B cell (primary cell): Measurements from ENCODE around the gene IGF1. TPM values are rescaled to one million over a fixed set of nuclear protein-coding genes. Genes with fewer than 3 reads are reported as not detected.

ENCODE experiments used
- ATAC-seq: fragments of 200-7000 bp; cut with Tn5 transposase; one replicate; pipeline ENCODE4 v1.10.0; 2021; ENCODE audit warnings: low read depth, mild to moderate bottlenecking, moderate number of reproducible peaks, moderate library complexity
- CTCF ChIA-PET: fragments of 350-600 bp; sonication (Branson Sonifier 250); formaldehyde crosslinking; loops from one replicate; lab custom pipeline; 2021; ENCODE audit warnings: antibody characterized with exemption, inconsistent platforms; lab: Charles Lee
- POLR2A ChIA-PET: fragments of 350-600 bp; sonication (Branson Sonifier 250); formaldehyde crosslinking; loops from one replicate; lab custom pipeline; 2021; ENCODE audit warnings: antibody characterized with exemption; lab: Charles Lee
- DNase-seq: peaks from one replicate; pipeline ENCODE4 v3.0.0; 2013
- H2AFZ ChIP-seq: 2 replicates; pipeline ENCODE4 v1.6.1; 2012; ENCODE audit warnings: mild to moderate bottlenecking, low read depth, low read length; ENCODE audit not compliant: insufficient read depth, poor library complexity, severe bottlenecking
- H3K27ac ChIP-seq, 2 donors: 1 replicate in 1 of 2; 2 replicates in 1 of 2; pipeline ENCODE4 v1.5.1; 2012 to 2013; ENCODE audit warnings: low read length in 2 of 2, mild to moderate bottlenecking in 2 of 2, moderate library complexity in 1 of 2
- H3K27me3 ChIP-seq, 4 experiments: fragments of 200-600 bp in 1 of 4; sonication (generic) in 1 of 4; replicated peaks in 1 of 4; 1 replicate in 2 of 4; 2 replicates in 2 of 4; pipeline versions ENCODE4 v1.6.1 to v1.7.0; 2013 to 2016; ENCODE audit warnings: low read length in 3 of 4, mild to moderate bottlenecking in 2 of 4, mixed read lengths in 1 of 4, moderate library complexity in 1 of 4; ENCODE audit not compliant: insufficient read depth in 4 of 4, control insufficient read depth in 3 of 4; ENCODE audit errors: control extremely low read depth in 1 of 4
- H3K36me3 ChIP-seq, 2 experiments: replicated peaks in 1 of 2; 1 replicate in 1 of 2; 2 replicates in 1 of 2; pipeline versions ENCODE4 v1.6.1 to v1.7.1; 2013; ENCODE audit warnings: low read length in 1 of 2; ENCODE audit not compliant: insufficient read depth in 2 of 2, control insufficient read depth in 1 of 2; ENCODE audit errors: control extremely low read depth in 1 of 2, extremely low read depth in 1 of 2
- H3K4me1 ChIP-seq, 2 donors: fragments of 200-600 bp in 1 of 2; sonication (generic) in 1 of 2; 1 replicate in 1 of 2; 2 replicates in 1 of 2; pipeline versions ENCODE4 v1.5.1 to v1.6.1; 2013 to 2017; ENCODE audit warnings: low read length in 2 of 2; ENCODE audit not compliant: control insufficient read depth in 2 of 2, insufficient read depth in 2 of 2
- H3K4me2 ChIP-seq: replicated peaks from 2 replicates; pipeline ENCODE3; 2012; ENCODE audit warnings: mild to moderate bottlenecking, low read depth, low read length; ENCODE audit not compliant: poor library complexity, severe bottlenecking
- H3K4me3 ChIP-seq, 5 experiments: fragments of 200-600 bp in 1 of 5; sonication (generic) in 1 of 5; 1 replicate in 3 of 5; 2 replicates in 2 of 5; pipeline versions ENCODE4 v1.5.1 to v1.7.0; 2011 to 2016; ENCODE audit warnings: low read length in 4 of 5, mild to moderate bottlenecking in 4 of 5, low read depth in 2 of 5, control low read depth in 1 of 5, moderate library complexity in 1 of 5; ENCODE audit not compliant: insufficient read depth in 1 of 5; ENCODE audit errors: control extremely low read depth in 1 of 5, extremely low read depth in 1 of 5
- H3K79me2 ChIP-seq: fragments of 200-600 bp; sonication (generic); one replicate; pipeline ENCODE4 v1.6.0; 2016; ENCODE audit warnings: low read length; ENCODE audit not compliant: control insufficient read depth, insufficient read depth
- H3K9ac ChIP-seq: fragments of 200-600 bp; sonication (generic); 2 replicates; pipeline ENCODE4 v1.6.1; 2017; ENCODE audit warnings: mild to moderate bottlenecking, low read length, moderate library complexity
- H3K9me3 ChIP-seq, 3 donors: one replicate each; pipeline versions ENCODE4 v1.6.1 to v1.7.1; 2013; ENCODE audit warnings: low read length in 2 of 3; ENCODE audit not compliant: control insufficient read depth in 2 of 3, insufficient read depth in 1 of 3; ENCODE audit errors: control extremely low read depth in 1 of 3
- H4K20me1 ChIP-seq: 2 replicates; pipeline ENCODE4 v1.6.0; 2012; ENCODE audit warnings: mild to moderate bottlenecking, low read length; ENCODE audit not compliant: insufficient read depth, control insufficient read depth, poor library complexity, severe bottlenecking
- H3K27ac Mint-ChIP-seq: one replicate; pipeline ENCODE4 v1.8.0; 2021; ENCODE audit warnings: mixed read lengths
- H3K27me3 Mint-ChIP-seq: one replicate; pipeline ENCODE4 v1.8.0; 2021; ENCODE audit warnings: mixed read lengths
- H3K4me1 Mint-ChIP-seq: one replicate; pipeline ENCODE4 v1.8.0; 2021; ENCODE audit warnings: mixed read lengths
- H3K4me3 Mint-ChIP-seq: one replicate; pipeline ENCODE4 v1.8.0; 2021; ENCODE audit warnings: mixed read lengths
- H3K9me3 Mint-ChIP-seq: one replicate; pipeline ENCODE4 v1.8.0; 2022; ENCODE audit warnings: mixed read lengths; ENCODE audit not compliant: insufficient read depth
- CTCF ChIP-seq: fragments of 200-600 bp; IDR thresholded peaks from one replicate; pipeline ENCODE4 v1.8.0; 2022; ENCODE audit warnings: antibody characterized with exemption, mild to moderate bottlenecking
- EZH2 ChIP-seq: IDR thresholded peaks from 2 replicates; pipeline ENCODE4 v1.6.1; 2012; ENCODE audit warnings: borderline replicate concordance, low read depth, mild to moderate bottlenecking, moderate library complexity, low read length; ENCODE audit not compliant: insufficient read depth, poor library complexity, severe bottlenecking
- WGBS: methylation state at CpG from one replicate; pipeline ENCODE4 v1.1.5; 2013; ENCODE audit warnings: missing lambda C conversion rate; ENCODE audit not compliant: insufficient coverage; 5-methylcytosine and 5-hydroxymethylcytosine counted together
- intact Hi-C: fragments of 100-400 bp; cut with micrococcal nuclease; formaldehyde crosslinking; loops from one replicate; pipeline ENCODE4 v1.10.0; 2022
- polyA plus RNA-seq: library from polyadenylated mRNA; depleted of rRNA; stranded (reverse); fragments of >200 nt; gene quantifications from 2 replicates; pipeline ENCODE4 v1.2.3, GENCODE V29; 2012
- total RNA-seq, 2 donors: library from RNA; stranded (reverse); fragments of 120-200 nt in 1 of 2; gene quantifications; 1 replicate in 1 of 2; 2 replicates in 1 of 2; pipeline versions ENCODE4 v1.2.3 to v1.2.4, GENCODE V29; 2013 to 2022

IGF1 gene
- total and polyA plus RNA-seq, 2 donors (not counting 1 experiment from before 2014, with no cell fraction given) = 0.21 TPM; not detected in 1

GRCh38 chr12:102436867-102437266 lies 43.5 kb downstream of the IGF1 start:
- no peak overlapping the region for H3K9ac ChIP-seq
- no peaks in the 10 kb centered on the region for H3K79me2 ChIP-seq
- H2AFZ ChIP-seq = no peak overlapping the region
- H3K4me3 Mint-ChIP-seq = no peak overlapping the region
- peaks cover 23% of the 10 kb centered on the region for H3K27me3 Mint-ChIP-seq
- H3K9me3 ChIP-seq = no peaks in the 10 kb centered on the region
- H3K4me2 ChIP-seq = no peak overlapping the region
- no peaks in the 10 kb centered on the region for H3K9me3 Mint-ChIP-seq
- intact Hi-C loops = no loop called here
- no peak for ATAC-seq
- no peaks in the 10 kb centered on the region for H3K4me1 ChIP-seq
- H3K27ac ChIP-seq = no peak overlapping the region
- H3K27ac Mint-ChIP-seq = no peak overlapping the region
- H3K4me1 Mint-ChIP-seq = no peaks in the 10 kb centered on the region
- no peaks in the 10 kb centered on the region for H4K20me1 ChIP-seq
- no peak for DNase-seq
- no peaks in the 10 kb centered on the region for H3K36me3 ChIP-seq
- CTCF ChIA-PET = no interaction called here
- 32% methylated on average over 3 of the region's 4 CpGs for WGBS
- H3K4me3 ChIP-seq = no peak overlapping the region
- no peak for TF ChIP-seq EZH2
- no peak for TF ChIP-seq CTCF
- POLR2A ChIA-PET = no interaction called here
- no peaks in the 10 kb centered on the region for H3K27me3 ChIP-seq

GRCh38 chr12:102435827-102436436 lies 44.4 kb downstream of the IGF1 start:
- ATAC-seq (no peak), DNase-seq (no peak)
- H3K9ac ChIP-seq = no peak overlapping the region
- TF ChIP-seq CTCF (no peak), EZH2 (no peak)
- no peak overlapping the region for H2AFZ ChIP-seq
- no peaks in the 10 kb centered on the region for H3K27me3 ChIP-seq
- Mint-ChIP-seq H3K27me3 (peaks cover 22% of the 10 kb centered on the region), H3K4me3 (no peak overlapping the region), H3K4me1 (no peaks in the 10 kb centered on the region), H3K9me3 (no peaks in the 10 kb centered on the region), H3K27ac (no peak overlapping the region)
- H3K27ac ChIP-seq = no peak overlapping the region
- POLR2A ChIA-PET = no interaction called here
- H4K20me1 ChIP-seq = no peaks in the 10 kb centered on the region
- no peak overlapping the region for H3K4me2 ChIP-seq
- intact Hi-C loops = no loop called here
- H3K36me3 ChIP-seq = no peaks in the 10 kb centered on the region
- WGBS = 100% methylated on average over 2 of the region's 4 CpGs
- CTCF ChIA-PET = no interaction called here
- H3K4me1 ChIP-seq = no peaks in the 10 kb centered on the region
- no peaks in the 10 kb centered on the region for H3K79me2 ChIP-seq
- no peak overlapping the region for H3K4me3 ChIP-seq
- H3K9me3 ChIP-seq = peaks cover 0 to 1% (median 0%) of the 10 kb centered on the region in 3 donors
